Fibroblast of the aortic adventitia (primary cell): ENCODE data around the gene SPNS3. TPM values are rescaled to one million over a fixed set of nuclear protein-coding genes. Genes with fewer than 3 reads are reported as not detected.

Experiments used
- DNase-seq: peaks from one replicate; pipeline ENCODE4 v3.0.0-alpha.2; 2010; ENCODE audit warnings: low read depth
- H3K4me3 ChIP-seq: 2 replicates; pipeline ENCODE4 v1.5.1; 2011; ENCODE audit warnings: low read depth, mild to moderate bottlenecking, control low read depth, low read length, moderate library complexity
- CTCF ChIP-seq: IDR thresholded peaks from 2 replicates; pipeline ENCODE4 v1.5.1; 2011; ENCODE audit warnings: mild to moderate bottlenecking, low read length, control low read depth, inconsistent platforms; ENCODE audit not compliant: insufficient read depth
- total RNA-seq: library from RNA; depleted of rRNA; stranded (reverse); fragments of >200 nt; gene quantifications from 2 replicates; pipeline ENCODE4 v1.2.3, GENCODE V29; 2012; ENCODE audit warnings: low replicate concordance

SPNS3 gene
- total RNA-seq, 1 donor: not detected

- no peak for DNase-seq
- H3K4me3 ChIP-seq: no peak overlapping the region
- TF ChIP-seq CTCF: no peak
These were observed 99.3 kb downstream of the SPNS3 start for GRCh38 chr17:4532860-4533522.

- H3K4me3 ChIP-seq: no peak overlapping the region
- no peak for DNase-seq
- TF ChIP-seq CTCF: no peak
These were observed 100.1 kb downstream of the SPNS3 start for GRCh38 chr17:4533523-4534504.

- H3K4me3 ChIP-seq: no peak overlapping the region
- DNase-seq: no peak
- no peak for TF ChIP-seq CTCF
These were observed 100.8 kb downstream of the SPNS3 start for GRCh38 chr17:4534515-4534914.

GRCh38 chr17:4534928-4535666, 101.4 kb downstream of the SPNS3 start:
- no peak for TF ChIP-seq CTCF
- no peak for DNase-seq
- no peak overlapping the region for H3K4me3 ChIP-seq

- no peak overlapping the region for H3K4me3 ChIP-seq
- no peak for TF ChIP-seq CTCF
- DNase-seq: no peak
These were observed 102.0 kb downstream of the SPNS3 start for GRCh38 chr17:4535667-4536258.

GRCh38 chr17:4536259-4536741, 102.6 kb downstream of the SPNS3 start:
- no peak overlapping the region for H3K4me3 ChIP-seq
- no peak for TF ChIP-seq CTCF
- DNase-seq: no peak
